CD14-positive monocyte (primary cell): ENCODE measurements around the gene B3GNT8. TPM values are rescaled to one million over a fixed set of nuclear protein-coding genes. Genes with fewer than 3 reads are reported as not detected.
A peak's percentile ranks its signal among the peaks of the same experiment; 100 is the strongest.

Experiments
- DNase-seq, 3 donors: peaks; one replicate each; pipeline ENCODE4 v3.0.0-alpha.2; 2011 to 2022
- H2AFZ ChIP-seq: 2 replicates; pipeline ENCODE4 v1.6.0; 2012; ENCODE audit warnings: mild to moderate bottlenecking, low read depth, low read length, inconsistent platforms; ENCODE audit not compliant: insufficient read depth, poor library complexity, severe bottlenecking
- H3K27ac ChIP-seq, 2 donors: 1 replicate in 1 of 2; 2 replicates in 1 of 2; pipeline ENCODE4 v1.5.1; 2012 to 2013; ENCODE audit warnings: low read length in 2 of 2, control low read depth in 1 of 2, inconsistent platforms in 1 of 2, low read depth in 1 of 2, mild to moderate bottlenecking in 1 of 2
- H3K27me3 ChIP-seq, 2 donors: one replicate each; pipeline versions ENCODE4 v1.6.0 to v1.6.1; 2011 to 2013; ENCODE audit warnings: low read length in 2 of 2; ENCODE audit not compliant: control insufficient read depth in 2 of 2, insufficient read depth in 2 of 2
- H3K36me3 ChIP-seq, 2 donors: replicated peaks in 1 of 2; 1 replicate in 1 of 2; 2 replicates in 1 of 2; pipeline versions ENCODE4 v1.5.1 to v1.6.1; 2012 to 2013; ENCODE audit warnings: low read length in 2 of 2, control low read depth in 1 of 2, inconsistent platforms in 1 of 2, mild to moderate bottlenecking in 1 of 2; ENCODE audit not compliant: insufficient read depth in 2 of 2, control insufficient read depth in 1 of 2
- H3K4me1 ChIP-seq, 2 donors: 1 replicate in 1 of 2; 2 replicates in 1 of 2; pipeline versions ENCODE4 v1.5.1 to v1.6.1; 2012 to 2013; ENCODE audit warnings: low read length in 2 of 2, control low read depth in 1 of 2, inconsistent platforms in 1 of 2, mild to moderate bottlenecking in 1 of 2, moderate library complexity in 1 of 2; ENCODE audit not compliant: insufficient read depth in 2 of 2, control insufficient read depth in 1 of 2
- H3K4me2 ChIP-seq: replicated peaks from 2 replicates; pipeline ENCODE3; 2012; ENCODE audit warnings: low read length, moderate library complexity, mild to moderate bottlenecking; ENCODE audit not compliant: poor library complexity, severe bottlenecking; ENCODE audit errors: extremely low read depth
- H3K4me3 ChIP-seq, 3 experiments: fragments of 200-600 bp in 1 of 3; sonication (generic) in 1 of 3; replicated peaks in 1 of 3; 1 replicate in 2 of 3; 2 replicates in 1 of 3; pipeline ENCODE4 v1.5.1; 2011 to 2013; ENCODE audit warnings: low read length in 3 of 3, mild to moderate bottlenecking in 3 of 3, control low read depth in 2 of 3, low read depth in 2 of 3, inconsistent platforms in 1 of 3, moderate library complexity in 1 of 3
- H3K79me2 ChIP-seq: 2 replicates; pipeline ENCODE4 v1.6.0; 2012; ENCODE audit warnings: mild to moderate bottlenecking, control low read depth, inconsistent platforms, low read length, moderate library complexity; ENCODE audit not compliant: insufficient read depth
- H3K9ac ChIP-seq: 2 replicates; pipeline ENCODE4 v1.6.0; 2017; ENCODE audit warnings: low read length, mild to moderate bottlenecking; ENCODE audit not compliant: insufficient read depth, poor library complexity, severe bottlenecking
- H3K9me3 ChIP-seq, 2 donors: replicated peaks in 1 of 2; 1 replicate in 1 of 2; 2 replicates in 1 of 2; pipeline versions ENCODE4 v1.5.1 to v1.6.1; 2012 to 2013; ENCODE audit warnings: low read length in 2 of 2, control low read depth in 1 of 2; ENCODE audit not compliant: control insufficient read depth in 1 of 2, insufficient read depth in 1 of 2
- H4K20me1 ChIP-seq: 2 replicates; pipeline ENCODE4 v1.6.0; 2012; ENCODE audit warnings: mild to moderate bottlenecking, low read length, control low read depth, moderate library complexity; ENCODE audit not compliant: insufficient read depth
- H3K27ac Mint-ChIP-seq, 7 donors: one replicate each; pipeline ENCODE4 v1.8.0; 2020; ENCODE audit warnings: mild to moderate bottlenecking in 7 of 7, mixed read lengths in 7 of 7, moderate library complexity in 6 of 7, inconsistent platforms in 2 of 7
- H3K27me3 Mint-ChIP-seq, 3 donors: one replicate each; pipeline ENCODE4 v1.8.0; 2021 to 2022; ENCODE audit warnings: low read depth in 3 of 3, mild to moderate bottlenecking in 3 of 3, mixed read lengths in 3 of 3, moderate library complexity in 3 of 3, inconsistent platforms in 1 of 3
- H3K36me3 Mint-ChIP-seq, 2 donors: one replicate each; pipeline ENCODE4 v1.8.0; 2020; ENCODE audit warnings: mixed read lengths in 2 of 2, inconsistent platforms in 1 of 2, mild to moderate bottlenecking in 1 of 2
- H3K4me1 Mint-ChIP-seq: one replicate; pipeline ENCODE4 v1.8.0; 2020; ENCODE audit warnings: mild to moderate bottlenecking, mixed read lengths
- H3K4me3 Mint-ChIP-seq, 2 donors: one replicate each; pipeline ENCODE4 v1.8.0; 2020; ENCODE audit warnings: mild to moderate bottlenecking in 2 of 2, mixed read lengths in 2 of 2, moderate library complexity in 1 of 2
- H3K9me3 Mint-ChIP-seq, 7 donors: one replicate each; pipeline ENCODE4 v1.8.0; 2020 to 2022; ENCODE audit warnings: mixed read lengths in 7 of 7, mild to moderate bottlenecking in 6 of 7, moderate library complexity in 6 of 7, inconsistent platforms in 2 of 7
- WGBS: methylation state at CpG from one replicate; pipeline ENCODE4 v1.1.5; 2013; ENCODE audit warnings: missing lambda C conversion rate; ENCODE audit not compliant: insufficient coverage; 5-methylcytosine and 5-hydroxymethylcytosine counted together
- intact Hi-C, 2 donors: fragments of 100-400 bp; cut with micrococcal nuclease; formaldehyde crosslinking; loops; one replicate each; pipeline versions ENCODE4 v1.15.0 to v1.15.1; 2023
- polyA plus RNA-seq, 3 donors: library from polyadenylated mRNA; depleted of rRNA in 1 of 3; unstranded in 2 of 3; stranded (reverse) in 1 of 3; fragments of 300-500 nt in 2 of 3; fragments of >200 nt in 1 of 3; fragmentation: Illumina TruSeq in 2 of 3; gene quantifications; 1 replicate in 2 of 3; 2 replicates in 1 of 3; pipeline ENCODE4 v1.2.3, GENCODE V29; 2012 to 2021
- TF ChIP-seq, protein P1 (sequence below): fragments of 200-600 bp; IDR thresholded peaks from one replicate; pipeline ENCODE4 v1.8.0; 2022; ENCODE audit warnings: antibody characterized with exemption, mild to moderate bottlenecking

The B3GNT8 gene
- polyA plus RNA-seq, 3 donors = 2.9 to 18.9 (median 17.4) TPM

DNA sequence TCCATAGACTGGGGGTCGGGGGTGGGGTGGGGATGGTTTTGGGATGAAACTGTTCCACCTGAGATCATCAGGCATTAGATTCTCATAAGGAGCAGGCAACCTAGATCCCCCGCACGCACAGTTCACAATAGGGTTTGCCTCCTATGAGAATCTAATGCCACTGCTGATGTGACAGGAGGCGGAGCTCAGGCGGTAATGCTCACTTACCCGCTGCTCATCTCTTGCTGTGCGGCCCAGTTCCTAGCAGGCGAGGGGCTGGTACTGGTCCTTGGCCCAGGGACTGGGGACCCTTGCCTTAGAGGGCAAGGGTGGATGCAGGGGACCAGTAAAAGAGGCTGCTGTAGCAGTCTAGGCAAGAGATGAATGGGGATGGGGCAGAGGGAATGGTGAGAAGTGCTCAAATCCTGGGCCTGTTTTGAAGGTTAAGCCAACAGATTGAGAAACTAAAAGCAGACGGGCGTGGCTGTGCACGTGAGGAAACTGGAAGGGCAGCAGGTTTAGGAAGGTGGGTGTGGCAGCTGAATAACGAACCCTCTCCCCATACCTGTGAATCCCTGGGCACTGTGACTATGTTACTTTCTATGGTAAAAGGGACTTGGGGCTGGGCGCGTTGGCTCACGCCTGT is 14.3 kb upstream of the B3GNT8 start:
- Histone ChIP-seq H3K27ac (no peak overlapping the region), H3K4me3 (no peak overlapping the region), H3K27me3 (no peaks in the 10 kb centered on the region), H2AFZ (no peak overlapping the region), H3K9me3 (no peaks in the 10 kb centered on the region), H3K4me1 (peaks cover 23 to 24% of the 10 kb centered on the region in 2 donors), H3K9ac (no peak overlapping the region), H3K36me3 (peaks cover 0 to 16% of the 10 kb centered on the region in 2 donors), H4K20me1 (no peaks in the 10 kb centered on the region), H3K79me2 (peaks cover 27% of the 10 kb centered on the region), H3K4me2 (no peak overlapping the region)
- Mint-ChIP-seq H3K27ac (peak overlapping the region in 2 of 7 donors; percentile 16 to 71), H3K4me3 (no peak overlapping the region), H3K4me1 (peaks cover 34% of the 10 kb centered on the region), H3K36me3 (peaks cover 14 to 18% of the 10 kb centered on the region in 2 donors), H3K27me3 (peaks cover 1 to 5% (median 3%) of the 10 kb centered on the region in 3 donors), H3K9me3 (no peaks in the 10 kb centered on the region)
- TF ChIP-seq, protein P1, sequence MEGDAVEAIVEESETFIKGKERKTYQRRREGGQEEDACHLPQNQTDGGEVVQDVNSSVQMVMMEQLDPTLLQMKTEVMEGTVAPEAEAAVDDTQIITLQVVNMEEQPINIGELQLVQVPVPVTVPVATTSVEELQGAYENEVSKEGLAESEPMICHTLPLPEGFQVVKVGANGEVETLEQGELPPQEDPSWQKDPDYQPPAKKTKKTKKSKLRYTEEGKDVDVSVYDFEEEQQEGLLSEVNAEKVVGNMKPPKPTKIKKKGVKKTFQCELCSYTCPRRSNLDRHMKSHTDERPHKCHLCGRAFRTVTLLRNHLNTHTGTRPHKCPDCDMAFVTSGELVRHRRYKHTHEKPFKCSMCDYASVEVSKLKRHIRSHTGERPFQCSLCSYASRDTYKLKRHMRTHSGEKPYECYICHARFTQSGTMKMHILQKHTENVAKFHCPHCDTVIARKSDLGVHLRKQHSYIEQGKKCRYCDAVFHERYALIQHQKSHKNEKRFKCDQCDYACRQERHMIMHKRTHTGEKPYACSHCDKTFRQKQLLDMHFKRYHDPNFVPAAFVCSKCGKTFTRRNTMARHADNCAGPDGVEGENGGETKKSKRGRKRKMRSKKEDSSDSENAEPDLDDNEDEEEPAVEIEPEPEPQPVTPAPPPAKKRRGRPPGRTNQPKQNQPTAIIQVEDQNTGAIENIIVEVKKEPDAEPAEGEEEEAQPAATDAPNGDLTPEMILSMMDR = no peak
- 92% methylated on average over 7 of the region's 15 CpGs for WGBS
- DNase-seq = no peak
- intact Hi-C loops = loop anchor here in 1 of 2 donors (10.0 kb wide), 1 partner anchor 93 kb away; no protein-coding TSS in a partner anchor

GRCh38 chr19:41439441-41440222 is 12.5 kb upstream of the B3GNT8 start, which contains the start of gene DMAC2:
DMAC2 (minus strand) TSS chr19:41439912; CDS start chr19:41439899, 13 bp downstream.
- Histone ChIP-seq H3K4me1 (peaks cover 27% of the 10 kb centered on the region in 2 donors), H4K20me1 (no peaks in the 10 kb centered on the region), H2AFZ (peak within 1 kb of the TSS; percentile 88), H3K27ac (peak within 1 kb of the TSS; percentile 92 to 94), H3K4me2 (peak within 1 kb of the TSS; percentile 92), H3K79me2 (peaks cover 32% of the 10 kb centered on the region), H3K27me3 (no peaks in the 10 kb centered on the region), H3K9me3 (no peaks in the 10 kb centered on the region), H3K9ac (peak within 1 kb of the TSS; percentile 69), H3K4me3 (peak within 1 kb of the TSS; percentile 62 to 92 (median 91)), H3K36me3 (peaks cover 0 to 20% of the 10 kb centered on the region in 2 donors)
- TF ChIP-seq, protein P1 = peak; percentile 36
- H3K9me3 Mint-ChIP-seq = no peaks in the 10 kb centered on the region
- intact Hi-C loops = loop anchor here (1.0 to 10.0 kb wide), 4 partner anchors 42 to 175 kb away; partner anchors contain the start of genes BCKDHA (in 1 of the 2), EXOSC5 (in 1 of the 2), HNRNPUL1 (in 1 of the 2) and TGFB1 (in 1 of the 2)
- peaks cover 20 to 24% of the 10 kb centered on the region in 2 donors for H3K36me3 Mint-ChIP-seq
- H3K4me3 Mint-ChIP-seq = peak within 1 kb of the TSS in 1 of 2 donors; percentile 66
- peak within 1 kb of the TSS in 2 of 7 donors; percentile 31 to 52 for H3K27ac Mint-ChIP-seq
- WGBS = under 1% methylated on average over 33 of the region's 40 CpGs
- peak; percentile 91 to 96 (median 93) for DNase-seq
- H3K4me1 Mint-ChIP-seq = peaks cover 39% of the 10 kb centered on the region
- peaks cover 1 to 5% (median 3%) of the 10 kb centered on the region in 3 donors for H3K27me3 Mint-ChIP-seq
